Cardiac ventricle fibroblast (primary cell): Measurements from ENCODE around the gene CSNK1A1. TPM values are rescaled to one million over a fixed set of nuclear protein-coding genes. Genes with fewer than 3 reads are reported as not detected.

Experiments
- total RNA-seq: library from RNA; depleted of rRNA; stranded (reverse); fragments of >200 nt; gene quantifications from 2 replicates; pipeline ENCODE4 v1.2.3, GENCODE V29; 2015

The CSNK1A1 gene
- 198 and 205 TPM in 2 replicates for total RNA-seq

GRCh38 chr5:149551227-149552037 is at the start of gene CSNK1A1:
Gene CSNK1A1, minus strand, starts transcription at chr5:149551439. Its CDS starts 475 bp downstream, at chr5:149550964.

GRCh38 chr5:149581192-149581861 is 30.1 kb upstream of the CSNK1A1 start, which contains the start of gene ARHGEF37:
Gene ARHGEF37, plus strand, starts transcription at chr5:149581498. Its CDS starts 16,272 bp downstream, at chr5:149597770.

Other genes with a start within 250 kb of the CSNK1A1 start
- gene GRPEL2, start 205.9 kb downstream of the CSNK1A1 start, total RNA-seq, result 9.9 and 10.2 TPM in 2 replicates
- 9.2 and 9.9 TPM in 2 replicates for gene PCYOX1L, start 193.4 kb downstream of the CSNK1A1 start, total RNA-seq
- not detected in 2 replicates for gene IL17B, start 172.1 kb downstream of the CSNK1A1 start, total RNA-seq
- 2.2 and 2.7 TPM in 2 replicates for gene ARHGEF37, start 30.1 kb upstream of the CSNK1A1 start, total RNA-seq
- 0.68 and 1.1 TPM in 2 replicates for gene PPARGC1B, start 178.9 kb upstream of the CSNK1A1 start, total RNA-seq